GM23248 (cell line): ENCODE data around the gene CHST8.

Experiments
- EZH2 ChIP-seq: fragments of 200-600 bp; sonication (generic); IDR thresholded peaks from 2 replicates; pipeline ENCODE4 v1.6.1; 2018; ENCODE audit warnings: antibody characterized with exemption, mild to moderate bottlenecking; ENCODE audit not compliant: insufficient read depth, poor library complexity, severe bottlenecking
- EZH2phosphoT487 ChIP-seq: fragments of 200-600 bp; sonication (generic); IDR thresholded peaks from 2 replicates; pipeline ENCODE4 v1.6.1; 2018; ENCODE audit warnings: antibody characterized with exemption, moderate library complexity, mild to moderate bottlenecking, low read depth; ENCODE audit not compliant: insufficient read depth

- TF ChIP-seq EZH2 (no peak), EZH2phosphoT487 (no peak)
Measured at GRCh38 chr19:33630880-33631608, 9.3 kb downstream of the CHST8 start.
